ENCODE results near the gene TBC1D2.
A peak's percentile ranks its signal among the peaks of the same experiment; 100 is the strongest.

TBC1D2 gene

GRCh38 chr9:98215271-98215670 lies 40.2 kb downstream of the TBC1D2 start:
- DNase-seq = no peak

- DNase-seq = no peak
Observed at GRCh38 chr9:98214811-98215210, 40.6 kb downstream of the TBC1D2 start.

- no peak for DNase-seq
Observed at GRCh38 chr9:98211260-98211659, 44.2 kb downstream of the TBC1D2 start.

- DNase-seq = no peak
Observed at GRCh38 chr9:98210435-98210834, 45.0 kb downstream of the TBC1D2 start.

DNA sequence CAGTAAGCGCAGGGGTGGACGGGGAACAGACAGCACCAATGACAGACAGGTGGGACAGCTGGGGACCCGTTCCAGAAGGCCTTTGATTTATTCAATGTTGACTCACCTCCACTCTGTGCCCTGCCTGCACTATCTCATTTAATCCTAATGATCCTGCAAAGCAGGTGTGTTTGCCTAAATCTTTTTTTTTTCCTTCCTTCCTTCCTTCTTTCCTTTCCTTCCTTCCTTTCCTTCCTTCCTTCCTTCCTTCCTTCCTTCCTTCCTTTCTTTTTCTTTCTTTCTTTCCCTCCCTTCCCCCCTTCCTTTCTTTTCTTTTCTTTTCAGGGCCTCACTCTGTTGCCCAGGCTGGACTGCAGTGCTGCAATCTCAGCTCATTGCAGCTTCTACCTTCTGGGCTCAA lies 45.9 kb downstream of the TBC1D2 start:
- DNase-seq = no peak

- no peak for DNase-seq
Observed at GRCh38 chr9:98208635-98209034, 46.8 kb downstream of the TBC1D2 start.

GRCh38 chr9:98207606-98208005 lies 47.8 kb downstream of the TBC1D2 start:
- no peak for DNase-seq

- no peak for DNase-seq
Observed at GRCh38 chr9:98206754-98207153, 48.7 kb downstream of the TBC1D2 start.

GRCh38 chr9:98204692-98205091 lies 50.8 kb downstream of the TBC1D2 start:
- no peak for DNase-seq

DNA sequence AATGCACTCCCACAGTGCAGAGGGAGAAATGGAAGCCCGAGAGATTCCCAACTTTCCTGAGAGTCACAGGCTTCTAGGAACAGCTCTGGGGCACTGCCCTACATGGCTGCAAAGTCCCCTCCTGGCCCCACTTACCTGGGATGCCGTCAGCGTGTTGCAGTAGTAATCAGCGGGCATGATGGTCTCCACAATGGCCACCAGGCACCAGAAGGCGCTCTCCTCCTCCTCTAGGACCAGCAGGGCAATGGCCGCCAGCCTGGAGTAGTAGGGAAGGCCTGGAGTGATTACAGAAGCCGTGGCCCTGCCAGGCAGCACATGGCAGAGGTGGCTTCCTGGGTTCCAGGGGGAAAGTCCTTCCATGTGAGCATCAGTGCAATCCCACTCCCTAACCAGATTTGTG lies 52.3 kb downstream of the TBC1D2 start:
- DNase-seq = no peak

GRCh38 chr9:98202252-98202651 lies 53.2 kb downstream of the TBC1D2 start:
- no peak for DNase-seq

DNA sequence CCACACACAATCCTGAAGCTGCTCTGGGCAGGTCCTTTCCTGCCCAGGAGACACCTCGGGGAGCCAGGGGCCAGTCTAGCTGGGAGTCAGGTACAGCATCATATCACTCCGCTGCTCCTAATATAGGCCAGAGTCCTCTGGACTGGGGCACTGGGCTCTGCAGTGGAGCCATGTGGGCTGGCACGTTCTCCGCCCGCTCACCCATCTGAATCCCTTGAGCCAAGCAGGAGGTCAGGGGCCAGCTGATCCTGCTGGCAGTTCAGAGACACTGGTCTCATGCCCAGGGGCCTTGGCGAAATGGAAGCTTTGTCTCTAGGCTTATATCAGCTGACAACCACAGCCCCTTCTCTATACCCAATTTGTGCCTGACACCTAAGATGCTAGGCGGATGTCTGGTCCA lies 53.7 kb downstream of the TBC1D2 start:
- DNase-seq = no peak

DNA sequence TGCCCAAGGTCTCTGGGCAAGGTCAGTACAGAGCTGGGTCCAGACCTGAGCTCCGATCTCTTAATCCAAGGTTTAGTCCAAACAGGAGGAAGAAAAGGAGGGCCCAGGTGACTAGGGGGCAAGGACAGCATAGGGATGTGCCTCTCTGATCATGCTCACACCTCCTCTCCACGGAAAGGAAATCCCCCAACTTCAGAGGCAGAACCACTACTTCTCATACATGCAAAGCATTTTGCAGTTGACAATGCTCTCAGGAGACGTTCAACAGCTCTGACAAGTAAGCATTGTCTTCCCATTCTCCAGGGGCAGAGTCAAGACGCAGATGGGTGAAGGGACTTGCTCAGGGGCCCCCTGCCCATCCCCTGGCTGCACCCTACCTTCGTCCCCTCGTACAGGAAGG lies 54.3 kb downstream of the TBC1D2 start:
- DNase-seq = no peak

- no peak for DNase-seq
Observed at GRCh38 chr9:98199388-98200033, 55.9 kb downstream of the TBC1D2 start.

- no peak for DNase-seq
Observed at GRCh38 chr9:98195671-98196070, 59.8 kb downstream of the TBC1D2 start.

GRCh38 chr9:98193336-98193944 lies 62.0 kb downstream of the TBC1D2 start:
- no peak for DNase-seq

DNA sequence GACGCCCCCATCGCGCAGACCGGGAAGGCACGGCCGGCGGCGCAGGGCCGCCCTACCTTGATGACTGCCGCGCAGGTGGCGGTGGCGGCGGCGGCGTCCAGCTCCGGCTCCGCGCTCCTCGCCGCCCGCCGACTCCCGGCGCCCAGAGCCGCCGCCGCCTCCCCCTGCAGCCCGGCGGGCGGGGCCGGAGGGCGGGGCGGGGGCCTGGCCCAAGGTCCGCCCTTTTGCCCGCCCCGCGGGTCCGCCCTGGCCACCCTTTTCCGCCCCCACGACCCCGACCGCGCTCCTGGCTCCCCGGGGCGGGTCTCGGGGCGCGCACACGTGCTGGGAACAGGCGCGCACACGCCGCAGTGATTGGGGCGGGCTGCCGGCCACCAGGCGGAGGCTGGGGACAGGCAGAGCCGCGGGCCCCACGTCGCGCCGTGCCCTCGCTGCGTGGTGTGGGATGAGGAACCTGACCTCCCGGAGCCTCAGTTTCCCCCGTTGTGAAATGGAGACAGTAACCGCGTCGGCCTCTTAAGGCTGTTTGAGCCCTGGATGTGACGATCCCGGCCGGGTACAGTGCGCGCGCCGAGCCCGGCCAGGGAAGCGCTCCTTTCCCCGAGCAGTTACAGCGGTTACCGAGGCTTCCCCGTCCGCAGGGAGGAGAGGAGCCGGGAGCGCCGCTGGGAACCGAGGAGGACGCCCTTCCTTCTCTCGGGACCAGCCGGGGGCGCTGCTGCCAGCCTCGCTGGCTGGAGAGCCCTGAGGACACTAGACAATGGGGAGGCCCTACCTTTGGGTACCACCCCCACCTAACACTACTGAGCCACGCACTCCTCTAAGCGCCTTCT lies 62.7 kb downstream of the TBC1D2 start, which contains the start of gene CORO2A:
Gene CORO2A, minus strand, starts transcription at position 135 of the 833 bp plus-strand sequence. CDS start 34,977 bp downstream, outside the sequence.
- DNase-seq = peak; percentile 78

GRCh38 chr9:98191671-98192502 lies 63.6 kb downstream of the TBC1D2 start:
- peak; percentile 33 for DNase-seq

GRCh38 chr9:98191181-98191608 lies 64.3 kb downstream of the TBC1D2 start:
- no peak for DNase-seq

DNA sequence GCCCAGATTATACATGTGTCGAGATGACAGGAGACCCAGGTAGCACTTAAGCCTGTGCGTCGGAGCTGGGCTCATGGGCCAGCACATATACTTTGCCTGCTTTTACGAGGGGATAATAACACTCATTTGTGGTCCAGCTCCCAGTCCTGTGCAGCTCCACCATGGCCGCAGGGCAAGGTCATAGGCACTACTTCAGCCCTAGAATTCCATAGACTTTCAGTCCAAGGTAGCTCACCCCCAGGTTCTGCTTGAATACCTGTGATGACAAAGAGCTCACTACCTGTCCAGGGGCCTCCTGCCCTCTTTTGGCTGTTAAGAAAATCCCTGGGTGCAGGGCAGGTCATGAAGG lies 64.7 kb downstream of the TBC1D2 start:
- no peak for DNase-seq

DNA sequence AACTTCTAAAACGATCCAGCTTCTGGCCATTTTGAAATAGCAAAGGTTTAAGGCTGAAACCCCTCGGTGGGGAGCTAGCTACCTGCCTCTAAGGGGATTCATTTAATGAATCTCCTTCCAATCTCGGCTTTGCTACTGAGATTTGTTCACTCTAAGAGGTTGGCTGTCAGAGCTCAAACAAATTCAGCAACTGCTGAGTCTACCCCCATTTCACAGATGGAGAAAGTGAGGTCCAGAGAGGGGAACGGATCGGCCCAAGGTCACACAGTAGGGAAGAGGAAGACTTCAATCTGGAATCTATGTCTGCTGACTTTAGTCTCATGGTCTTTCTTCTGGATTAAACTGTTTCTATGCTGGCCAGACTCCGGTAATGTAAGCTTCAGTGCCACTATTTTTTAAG lies 66.0 kb downstream of the TBC1D2 start:
- DNase-seq = no peak

- DNase-seq = no peak
Observed at GRCh38 chr9:98187926-98188325, 67.5 kb downstream of the TBC1D2 start.

DNA sequence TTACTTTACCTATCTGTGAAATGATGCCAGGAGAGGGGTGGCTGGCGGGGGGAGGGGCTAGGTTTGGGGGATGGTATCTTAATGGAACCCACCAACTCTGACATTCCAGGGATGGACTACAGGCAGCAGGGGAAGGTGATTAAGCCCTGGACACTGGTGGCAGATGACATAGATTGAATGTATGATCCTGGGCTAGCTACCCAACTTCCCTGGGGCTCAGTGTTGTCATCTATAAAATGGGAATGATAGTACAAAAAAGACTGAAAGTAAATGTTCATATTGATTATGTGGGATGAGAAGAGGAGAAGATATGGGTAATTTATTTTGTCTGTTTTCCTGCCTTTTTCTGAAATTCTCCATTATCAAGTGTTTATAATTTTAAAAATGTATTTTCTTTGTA lies 69.2 kb downstream of the TBC1D2 start:
- DNase-seq = no peak
